Body of pancreas (tissue), 4 donors: Measurements from ENCODE around the gene ASTN1.

Experiments
- POLR2A ChIP-seq, 3 donors: fragments of 450-650 bp; IDR thresholded peaks; one replicate each; pipeline ENCODE4 v1.6.1; 2016; ENCODE audit warnings: antibody characterized with exemption in 3 of 3, mild to moderate bottlenecking in 2 of 3
- TF ChIP-seq, protein P1 (sequence below), 7 experiments: fragments of 450-650 bp in 4 of 7; fragments of 200-600 bp in 3 of 7; sonication (generic) in 3 of 7; IDR thresholded peaks; one replicate each; pipeline ENCODE4 v1.5.1; 2016 to 2019; ENCODE audit warnings: antibody characterized with exemption in 7 of 7

DNA sequence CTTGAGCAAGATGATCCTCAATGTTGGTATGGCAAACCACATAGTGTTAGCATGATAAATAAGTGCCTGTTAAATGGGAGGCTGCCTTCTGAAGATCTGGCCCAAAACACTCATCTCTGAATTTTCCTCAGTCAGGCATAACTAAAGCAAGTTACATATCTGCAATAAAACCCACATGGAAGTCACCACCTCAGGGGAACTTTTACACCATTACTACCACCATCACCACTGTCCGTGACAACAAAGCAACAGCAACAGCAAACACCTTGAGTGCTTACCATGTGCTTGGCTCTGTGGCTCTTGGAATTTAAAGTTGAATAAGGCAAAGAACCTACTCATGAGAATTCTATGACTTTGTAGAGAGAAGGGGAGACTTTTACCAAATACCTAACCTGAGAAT lies 233.0 kb downstream of the ASTN1 start:
- TF ChIP-seq POLR2A (IDR thresholded peaks at IDR 0.05), result no peak
- TF ChIP-seq, protein P1, sequence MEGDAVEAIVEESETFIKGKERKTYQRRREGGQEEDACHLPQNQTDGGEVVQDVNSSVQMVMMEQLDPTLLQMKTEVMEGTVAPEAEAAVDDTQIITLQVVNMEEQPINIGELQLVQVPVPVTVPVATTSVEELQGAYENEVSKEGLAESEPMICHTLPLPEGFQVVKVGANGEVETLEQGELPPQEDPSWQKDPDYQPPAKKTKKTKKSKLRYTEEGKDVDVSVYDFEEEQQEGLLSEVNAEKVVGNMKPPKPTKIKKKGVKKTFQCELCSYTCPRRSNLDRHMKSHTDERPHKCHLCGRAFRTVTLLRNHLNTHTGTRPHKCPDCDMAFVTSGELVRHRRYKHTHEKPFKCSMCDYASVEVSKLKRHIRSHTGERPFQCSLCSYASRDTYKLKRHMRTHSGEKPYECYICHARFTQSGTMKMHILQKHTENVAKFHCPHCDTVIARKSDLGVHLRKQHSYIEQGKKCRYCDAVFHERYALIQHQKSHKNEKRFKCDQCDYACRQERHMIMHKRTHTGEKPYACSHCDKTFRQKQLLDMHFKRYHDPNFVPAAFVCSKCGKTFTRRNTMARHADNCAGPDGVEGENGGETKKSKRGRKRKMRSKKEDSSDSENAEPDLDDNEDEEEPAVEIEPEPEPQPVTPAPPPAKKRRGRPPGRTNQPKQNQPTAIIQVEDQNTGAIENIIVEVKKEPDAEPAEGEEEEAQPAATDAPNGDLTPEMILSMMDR (IDR thresholded peaks at IDR 0.05), result no peak
